GM12878 (cell line): ENCODE results near the gene SSBP2. TPM values are rescaled to one million over a fixed set of nuclear protein-coding genes. Genes with fewer than 3 reads are reported as not detected.

ENCODE experiments used
- ATAC-seq: fragments of 200-7000 bp; cut with Tn5 transposase; 3 replicates; pipeline ENCODE4 v1.9.1; 2020; ENCODE audit warnings: mild to moderate bottlenecking, moderate library complexity
- BruUV-seq: library from RNA; stranded (reverse); fragments of 400-500 nt; replicated peaks from 2 replicates; lab custom pipeline; 2021; lab: Mats Ljungman, UMichigan
- CTCF ChIA-PET: fragments of 300-600 bp; sonication (Branson Sonifier 250); formaldehyde crosslinking; extraction: SDS; loops from one replicate; lab custom pipeline; 2021; ENCODE audit warnings: inconsistent platforms; lab: Yijun Ruan, JAX
- POLR2A ChIA-PET: fragments of 350-600 bp; formaldehyde crosslinking; extraction: SDS; loops from one replicate; lab custom pipeline; 2021; ENCODE audit warnings: inconsistent platforms; lab: Charles Lee
- RAD21 ChIA-PET: fragments of 300-600 bp; sonication (Branson Sonifier 250); formaldehyde crosslinking; loops from one replicate; lab custom pipeline; 2023; ENCODE audit warnings: antibody characterized with exemption; ENCODE audit not compliant: unreplicated experiment; lab: Charles Lee
- SMC1A ChIA-PET: fragments of 300-600 bp; sonication (Branson Sonifier 250); formaldehyde crosslinking; loops from one replicate; lab custom pipeline; 2023; ENCODE audit not compliant: unreplicated experiment, uncharacterized antibody; lab: Charles Lee
- DNase-seq: peaks from one replicate; pipeline ENCODE4 v3.0.0-alpha.2; 2011; ENCODE audit warnings: low read depth, low spot score
- FAIRE-seq: peaks from 3 replicates; lab custom pipeline; 2011; peaks lifted over from hg19 to GRCh38; lab: Jason Lieb, UNC
- H2AFZ ChIP-seq: 2 replicates; pipeline ENCODE4 v1.6.0; 2011; ENCODE audit warnings: low read depth, low read length, control low read depth; ENCODE audit not compliant: control insufficient read depth
- H3K27ac ChIP-seq: 2 replicates; pipeline ENCODE4 v1.5.1; 2011; ENCODE audit warnings: control low read depth; ENCODE audit not compliant: control insufficient read depth, insufficient read depth
- H3K27me3 ChIP-seq, 2 experiments: replicated peaks in 1 of 2; 2 replicates each; pipeline versions ENCODE4 v1.6.0 to v1.6.1; 2011; ENCODE audit warnings: low read length in 1 of 2; ENCODE audit not compliant: control insufficient read depth in 2 of 2, insufficient read depth in 2 of 2
- H3K36me3 ChIP-seq, 2 experiments: 2 replicates each; pipeline ENCODE4 v1.5.1; 2011; ENCODE audit warnings: low read length in 1 of 2; ENCODE audit not compliant: control insufficient read depth in 2 of 2, insufficient read depth in 2 of 2
- H3K4me1 ChIP-seq: 2 replicates; pipeline ENCODE4 v1.6.1; 2011; ENCODE audit warnings: mild to moderate bottlenecking, low read length, moderate library complexity, mixed read lengths; ENCODE audit not compliant: control insufficient read depth, insufficient read depth
- H3K4me2 ChIP-seq: 2 replicates; pipeline ENCODE4 v1.6.0; 2011; ENCODE audit warnings: control low read depth; ENCODE audit not compliant: control insufficient read depth, insufficient read depth
- H3K4me3 ChIP-seq: fragments of 200-600 bp; sonication (generic); 2 replicates; pipeline ENCODE4 v1.5.1; 2016
- H3K79me2 ChIP-seq: 2 replicates; pipeline ENCODE4 v1.6.0; 2011; ENCODE audit warnings: low read length; ENCODE audit not compliant: control insufficient read depth, insufficient read depth
- H3K9ac ChIP-seq: 2 replicates; pipeline ENCODE4 v1.8.0; 2011; ENCODE audit warnings: low read length, control low read depth, mixed read lengths; ENCODE audit not compliant: control insufficient read depth, insufficient read depth
- H3K9me3 ChIP-seq: replicated peaks from 3 replicates; pipeline ENCODE4 v1.5.1; 2011; ENCODE audit warnings: mild to moderate bottlenecking, low read length; ENCODE audit not compliant: control insufficient read depth, insufficient read depth
- H4K20me1 ChIP-seq: 2 replicates; pipeline ENCODE4 v1.6.0; 2011; ENCODE audit not compliant: control insufficient read depth, insufficient read depth
- DPF2 ChIP-seq: fragments of 450-650 bp; IDR thresholded peaks from 2 replicates; pipeline ENCODE4 v1.6.1; 2017; ENCODE audit warnings: mild to moderate bottlenecking
- ESRRA ChIP-seq: IDR thresholded peaks from 2 replicates; pipeline ENCODE4 v1.6.1; 2012; ENCODE audit warnings: mild to moderate bottlenecking, low read length, improper control_type of control experiment
- GATAD2B ChIP-seq: fragments of 450-650 bp; conservative IDR thresholded peaks from 2 replicates; pipeline ENCODE4 v1.6.1; 2017; ENCODE audit warnings: low read depth, mild to moderate bottlenecking, moderate library complexity
- KLF5 ChIP-seq: fragments of 450-650 bp; IDR thresholded peaks from 2 replicates; pipeline ENCODE4 v1.6.1; 2014; ENCODE audit warnings: mild to moderate bottlenecking; ENCODE audit not compliant: partially characterized antibody
- MYB ChIP-seq: fragments of 150-350 bp; IDR thresholded peaks from 2 replicates; pipeline ENCODE4 v1.6.1; 2014; ENCODE audit warnings: mild to moderate bottlenecking, low read depth, low read length, borderline replicate concordance
- NFYB ChIP-seq: IDR thresholded peaks from 2 replicates; pipeline ENCODE4 v1.6.1; 2011; ENCODE audit warnings: low read depth, mild to moderate bottlenecking, low read length, improper control_type of control experiment, moderate library complexity; ENCODE audit not compliant: insufficient read depth
- PAX8 ChIP-seq: fragments of 450-650 bp; IDR thresholded peaks from 2 replicates; pipeline ENCODE4 v1.6.1; 2017; ENCODE audit warnings: mild to moderate bottlenecking, moderate library complexity
- PBX3 ChIP-seq: IDR thresholded peaks from 2 replicates; pipeline ENCODE4 v1.6.1; 2011; ENCODE audit warnings: mild to moderate bottlenecking, low read depth, low read length, moderate library complexity; ENCODE audit not compliant: insufficient replicate concordance
- SIX5 ChIP-seq: IDR thresholded peaks from 2 replicates; pipeline ENCODE4 v1.6.1; 2011; ENCODE audit warnings: mild to moderate bottlenecking, low read depth, low read length, moderate library complexity; ENCODE audit not compliant: severe bottlenecking
- SPI1 ChIP-seq: IDR thresholded peaks from 2 replicates; pipeline ENCODE4 v1.6.1; 2011; ENCODE audit warnings: low read depth, mild to moderate bottlenecking, low read length, moderate library complexity, borderline replicate concordance; ENCODE audit not compliant: insufficient read depth
- SUPT20H ChIP-seq: IDR thresholded peaks from 2 replicates; pipeline ENCODE4 v1.6.1; 2011; ENCODE audit warnings: low read depth, mild to moderate bottlenecking, low read length, moderate library complexity, borderline replicate concordance; ENCODE audit not compliant: control insufficient read depth
- TARDBP ChIP-seq: IDR thresholded peaks from 2 replicates; pipeline ENCODE4 v1.6.1; 2016; ENCODE audit warnings: borderline replicate concordance
- TCF12 ChIP-seq: IDR thresholded peaks from 2 replicates; pipeline ENCODE4 v1.6.1; 2011; ENCODE audit warnings: low read depth, mild to moderate bottlenecking, low read length
- ZBED1 ChIP-seq: IDR thresholded peaks from 2 replicates; pipeline ENCODE4 v1.6.1; 2016; ENCODE audit warnings: borderline replicate concordance
- ZZZ3 ChIP-seq: IDR thresholded peaks from 2 replicates; pipeline ENCODE4 v1.6.1; 2011; ENCODE audit warnings: low read depth; ENCODE audit not compliant: control insufficient read depth, insufficient read length
- WGBS: methylation state at CpG from one replicate; pipeline ENCODE4 v1.1.6; 2016; ENCODE audit warnings: low lambda C conversion rate; ENCODE audit not compliant: insufficient replicate concordance, insufficient coverage; ENCODE audit errors: missing lambda C conversion rate; 5-methylcytosine and 5-hydroxymethylcytosine counted together
- in situ Hi-C: fragments of 300-500 bp; cut with MboI; formaldehyde crosslinking; loops from 9 replicates; pipeline ENCODE4 v1.14.3; 2018; ENCODE audit warnings: mixed read lengths
- intact Hi-C: fragments of 100-400 bp; cut with micrococcal nuclease; formaldehyde crosslinking; loops from one replicate; pipeline ENCODE4 v1.14.2; 2022; ENCODE audit not compliant: unreplicated experiment
- polyA plus RNA-seq, 11 experiments: library from polyadenylated mRNA; depleted of rRNA in 4 of 11; unstranded in 6 of 11; stranded (reverse) in 5 of 11; fragments of >200 nt; fragmentation: Nextera tagmentation in 4 of 11; fragmentation: Illumina TruSeq in 1 of 11; extraction: Ambion mirVana in 4 of 11; extraction: Trizol in 1 of 11; gene quantifications; 1 replicate in 1 of 11; 2 replicates in 10 of 11; pipeline versions ENCODE4 v1.2.1 to v1.2.3, GENCODE V29; 2011 to 2016; ENCODE audit warnings: inconsistent platforms in 2 of 11, missing spikeins in 2 of 11, low read depth in 1 of 11
- total RNA-seq, 4 experiments: library from RNA; depleted of rRNA in 3 of 4; stranded (reverse); fragments of >200 nt in 3 of 4; fragmentation: Illumina TruSeq in 1 of 4; extraction: Trizol in 1 of 4; gene quantifications; 2 replicates each; pipeline versions ENCODE4 v1.2.1 to v1.2.3, GENCODE V29; 2013 to 2021

The SSBP2 gene
- total and polyA plus RNA-seq, 10 of the 15 experiments (the other 5 are each of a cell fraction or from before 2014, with no cell fraction given): 52.2 to 132 (median 110) TPM

GRCh38 chr5:81708889-81709288 lies 42.0 kb downstream of the SSBP2 start:
- RAD21 ChIA-PET: interaction anchor here (0.7 to 1.5 kb wide), 2 partner anchors 9 to 457 kb away, joined by 3 to 4 read pairs; no protein-coding TSS in a partner anchor
- Histone ChIP-seq H3K4me1 (no peaks in the 10 kb centered on the region), H3K27me3 (no peaks in the 10 kb centered on the region), H3K27ac (no peak overlapping the region), H3K4me3 (no peak overlapping the region), H2AFZ (no peak overlapping the region), H3K79me2 (peaks cover 43% of the 10 kb centered on the region), H3K9me3 (peaks cover 2% of the 10 kb centered on the region; the same call in 2 of the 3 replicates), H4K20me1 (no peaks in the 10 kb centered on the region), H3K9ac (no peak overlapping the region), H3K4me2 (no peak overlapping the region), H3K36me3 (peaks cover 3 to 12% of the 10 kb centered on the region in 2 experiments)
- WGBS: 0% methylated on average over 1 of the region's 1 CpG
- in situ Hi-C loops: no loop called here
- ATAC-seq: no peak
- no TSS peak for BruUV-seq
- SMC1A ChIA-PET: interaction anchor here (0.7 to 1.7 kb wide), 7 partner anchors 8 to 78 kb away, joined by 3 to 12 read pairs (median 3); no protein-coding TSS in a partner anchor
- TF ChIP-seq NFYB: no peak
- no peak for TF ChIP-seq SPI1
- no peak for TF ChIP-seq TCF12
- TF ChIP-seq GATAD2B: no peak
- no peak for TF ChIP-seq ESRRA
- TF ChIP-seq MYB: no peak
- TF ChIP-seq TARDBP: no peak
- TF ChIP-seq PBX3: no peak
- TF ChIP-seq ZZZ3: no peak
- no peak for TF ChIP-seq SUPT20H
- TF ChIP-seq ZBED1: no peak
- TF ChIP-seq DPF2: no peak
- TF ChIP-seq KLF5: no peak
- TF ChIP-seq SIX5: no peak
- TF ChIP-seq PAX8: no peak
- intact Hi-C loops: no loop called here
- CTCF ChIA-PET: interaction anchor here (0.9 to 1.3 kb wide), 2 partner anchors 9 to 457 kb away, joined by 3 read pairs; no protein-coding TSS in a partner anchor
- no peak for DNase-seq
- POLR2A ChIA-PET: no interaction called here
- FAIRE-seq: no peak
